ENCODE measurements around the gene GIMAP2. TPM values are rescaled to one million over a fixed set of nuclear protein-coding genes. Genes with fewer than 3 reads are reported as not detected.

Gene GIMAP2
- total RNA-seq, 1 experiment from 2014 or later: 3.9 TPM

DNA sequence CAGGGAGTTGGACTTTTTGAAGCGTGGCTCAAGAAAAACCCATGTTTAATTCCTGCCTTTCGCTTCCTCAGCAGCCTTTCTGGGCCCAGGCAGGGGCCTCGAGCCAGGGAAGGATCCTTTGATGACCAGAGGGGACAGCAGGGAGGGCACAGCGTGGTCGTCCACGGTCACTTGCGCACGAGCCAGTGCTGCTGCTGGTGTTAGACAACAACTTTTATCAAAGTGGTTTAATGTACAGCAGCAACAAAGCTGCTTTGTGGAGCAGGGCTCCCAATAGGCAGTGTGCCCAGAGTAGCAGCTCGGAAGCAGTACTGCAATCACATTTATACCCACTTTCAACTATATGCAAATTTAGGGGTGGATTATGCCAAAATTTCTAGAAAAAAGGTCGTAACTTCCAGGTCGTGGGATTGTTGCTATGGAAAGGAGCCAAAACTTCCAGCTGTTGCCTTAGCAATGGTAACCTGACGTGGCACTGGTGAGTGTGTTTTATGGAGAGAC is 37.0 kb downstream of the GIMAP2 start:
- peaks cover 2% of the 10 kb centered on the region for H3K4me1 Mint-ChIP-seq (ENCODE audit: low read depth, unreplicated experiment)
- DNase-seq: no peak
- H3K27ac Mint-ChIP-seq (ENCODE audit: unreplicated experiment): no peak overlapping the region
- H3K27me3 Mint-ChIP-seq (ENCODE audit: unreplicated experiment): peaks cover 35% of the 10 kb centered on the region
- intact Hi-C loops (cut with micrococcal nuclease; ENCODE audit: unreplicated experiment): no loop called here
- no peaks in the 10 kb centered on the region for H3K36me3 Mint-ChIP-seq (ENCODE audit: insufficient read depth, unreplicated experiment)
- no TSS peak for BruUV-seq (replicated peaks)
- no peak overlapping the region for H3K4me3 Mint-ChIP-seq (ENCODE audit: low read depth, unreplicated experiment)
- no peaks in the 10 kb centered on the region for H3K9me3 Mint-ChIP-seq (ENCODE audit: low read depth, unreplicated experiment)
- no peak for TF ChIP-seq CTCF (IDR thresholded peaks at IDR 0.05; ENCODE audit: unreplicated experiment)
- CTCF ChIA-PET: no interaction called here

DNA sequence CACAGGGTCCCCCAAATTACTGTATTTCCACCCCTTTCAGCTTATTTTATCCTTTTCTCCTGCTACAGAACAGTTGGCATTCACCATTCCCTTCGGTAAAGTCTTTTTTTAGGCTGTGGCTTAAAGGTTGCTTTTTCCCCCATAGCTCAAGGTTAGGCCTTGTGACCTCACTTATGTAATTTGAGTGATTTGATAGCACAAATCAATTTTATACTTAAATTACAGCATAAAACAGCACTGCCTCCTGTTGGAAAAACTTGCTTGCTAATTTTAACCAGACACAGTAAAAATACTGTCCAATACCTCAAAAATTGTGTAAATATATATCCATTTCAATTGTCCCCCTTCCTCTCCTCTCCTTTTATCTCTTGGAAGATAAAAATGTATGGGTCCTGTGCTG is 38.0 kb downstream of the GIMAP2 start:
- Mint-ChIP-seq H3K36me3 (ENCODE audit: insufficient read depth, unreplicated experiment) (no peaks in the 10 kb centered on the region), H3K27ac (ENCODE audit: unreplicated experiment) (no peak overlapping the region), H3K9me3 (ENCODE audit: low read depth, unreplicated experiment) (peaks cover under 1% of the 10 kb centered on the region), H3K27me3 (ENCODE audit: unreplicated experiment) (peaks cover 35% of the 10 kb centered on the region), H3K4me3 (ENCODE audit: low read depth, unreplicated experiment) (no peak overlapping the region), H3K4me1 (ENCODE audit: low read depth, unreplicated experiment) (peaks cover 6% of the 10 kb centered on the region)
- intact Hi-C loops (cut with micrococcal nuclease; ENCODE audit: unreplicated experiment): no loop called here
- no peak for TF ChIP-seq CTCF (IDR thresholded peaks at IDR 0.05; ENCODE audit: unreplicated experiment)
- no TSS peak for BruUV-seq (replicated peaks)
- DNase-seq: no peak
- CTCF ChIA-PET: no interaction called here

DNA sequence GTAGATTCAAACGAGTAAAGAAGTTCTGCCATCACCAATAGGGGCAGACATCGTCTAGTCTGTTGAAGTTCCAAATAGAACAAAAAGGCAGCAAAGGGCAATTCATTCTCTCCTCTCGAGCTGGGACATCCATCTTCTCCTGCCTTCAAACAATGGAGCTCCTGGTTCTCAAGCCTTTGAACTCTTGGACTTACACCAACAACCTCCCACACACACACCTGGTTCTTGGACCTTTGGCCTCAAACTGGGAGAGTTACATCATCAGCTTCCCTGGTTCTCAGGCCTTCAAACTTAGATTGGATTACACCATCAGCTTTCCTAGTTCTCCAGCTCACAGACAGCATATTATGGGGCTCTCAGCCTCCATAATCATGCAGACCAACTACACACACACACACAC is 41.9 kb downstream of the GIMAP2 start:
- TF ChIP-seq CTCF (IDR thresholded peaks at IDR 0.05; ENCODE audit: unreplicated experiment): no peak
- no TSS peak for BruUV-seq (replicated peaks)
- no peak for DNase-seq
- peaks cover 4% of the 10 kb centered on the region for H3K9me3 Mint-ChIP-seq (ENCODE audit: low read depth, unreplicated experiment)
- no peak overlapping the region for H3K4me3 Mint-ChIP-seq (ENCODE audit: low read depth, unreplicated experiment)
- H3K27ac Mint-ChIP-seq (ENCODE audit: unreplicated experiment): no peak overlapping the region
- CTCF ChIA-PET: no interaction called here
- intact Hi-C loops (cut with micrococcal nuclease; ENCODE audit: unreplicated experiment): no loop called here
- peaks cover 41% of the 10 kb centered on the region for H3K27me3 Mint-ChIP-seq (ENCODE audit: unreplicated experiment)
- peaks cover 6% of the 10 kb centered on the region for H3K4me1 Mint-ChIP-seq (ENCODE audit: low read depth, unreplicated experiment)
- no peaks in the 10 kb centered on the region for H3K36me3 Mint-ChIP-seq (ENCODE audit: insufficient read depth, unreplicated experiment)

DNA sequence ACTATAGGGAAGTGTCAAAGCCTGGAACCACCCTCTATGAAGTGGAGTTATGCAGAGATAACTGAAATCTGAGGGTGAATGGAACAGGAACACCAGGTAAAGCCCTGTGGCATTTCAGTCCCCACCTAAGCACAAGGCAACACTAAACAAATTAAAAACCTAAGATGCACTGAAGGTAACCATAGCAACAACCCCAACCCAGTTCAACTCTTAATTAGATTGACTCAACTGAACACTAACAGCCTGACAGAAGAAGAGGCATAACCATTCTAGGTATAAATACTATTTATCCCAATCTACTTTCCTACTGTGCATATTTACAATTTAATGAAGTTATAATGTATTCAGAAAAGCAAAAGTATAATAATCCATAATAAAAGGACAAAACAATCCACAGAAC is 42.5 kb downstream of the GIMAP2 start:
- CTCF ChIA-PET: no interaction called here
- H3K9me3 Mint-ChIP-seq (ENCODE audit: low read depth, unreplicated experiment): peaks cover 4% of the 10 kb centered on the region
- H3K27me3 Mint-ChIP-seq (ENCODE audit: unreplicated experiment): peaks cover 48% of the 10 kb centered on the region

More for the DNA sequence above, 42.5 kb downstream of the GIMAP2 start:
- intact Hi-C loops (cut with micrococcal nuclease; ENCODE audit: unreplicated experiment): no loop called here
- no peak for TF ChIP-seq CTCF (IDR thresholded peaks at IDR 0.05; ENCODE audit: unreplicated experiment)
- no peak for DNase-seq
- no TSS peak for BruUV-seq (replicated peaks)
- no peak overlapping the region for H3K4me3 Mint-ChIP-seq (ENCODE audit: low read depth, unreplicated experiment)
- peaks cover 6% of the 10 kb centered on the region for H3K4me1 Mint-ChIP-seq (ENCODE audit: low read depth, unreplicated experiment)
- H3K27ac Mint-ChIP-seq (ENCODE audit: unreplicated experiment): no peak overlapping the region
- no peaks in the 10 kb centered on the region for H3K36me3 Mint-ChIP-seq (ENCODE audit: insufficient read depth, unreplicated experiment)

All from Calu3 (cell line).